MG63 (cell line): Measurements from ENCODE around the gene ETFBKMT. TPM values are rescaled to one million over a fixed set of nuclear protein-coding genes. Genes with fewer than 3 reads are reported as not detected.
"Not testable (repeated sequence)": the region's sequence is repeated elsewhere in the genome, so short reads cannot be mapped to it uniquely, and the experiment has no call there.

ENCODE experiments used
- DNase-seq: peaks from one replicate; pipeline ENCODE4 v3.0.0-alpha.2; 2020
- H3K27me3 ChIP-seq: fragments of 250-450 bp; sonication (Bioruptor Pico); 2 replicates; pipeline ENCODE4 v1.5.1; 2020; ENCODE audit warnings: mild to moderate bottlenecking, moderate library complexity
- H3K36me3 ChIP-seq: fragments of 250-450 bp; sonication (Bioruptor Pico); 2 replicates; pipeline ENCODE4 v1.5.1; 2020; ENCODE audit warnings: mild to moderate bottlenecking, moderate library complexity
- H3K4me3 ChIP-seq: fragments of 250-450 bp; sonication (Bioruptor Pico); 2 replicates; pipeline ENCODE4 v1.5.1; 2020; ENCODE audit warnings: mild to moderate bottlenecking, moderate library complexity
- H3K9me3 ChIP-seq: fragments of 250-450 bp; sonication (Bioruptor Pico); 2 replicates; pipeline ENCODE4 v1.5.1; 2020; ENCODE audit warnings: mild to moderate bottlenecking, moderate library complexity
- total RNA-seq: library from RNA; depleted of rRNA; stranded (reverse); fragments of >200 nt; shearing (Covaris generic); gene quantifications from 2 replicates; pipeline ENCODE4 v1.2.3, GENCODE V29; 2014; ENCODE audit warnings: low replicate concordance

ETFBKMT gene
- total RNA-seq, 1 experiment from 2014 or later, result 4.8 TPM

- Histone ChIP-seq H3K9me3 (no peaks in the 10 kb centered on the region), H3K27me3 (no peaks in the 10 kb centered on the region), H3K4me3 (no peak overlapping the region), H3K36me3 (peaks cover 3% of the 10 kb centered on the region; the same call in 1 of the 2 replicates)
- no peak for DNase-seq
Measured at GRCh38 chr12:31645924-31646323, 13.6 kb upstream of the ETFBKMT start.

DNA sequence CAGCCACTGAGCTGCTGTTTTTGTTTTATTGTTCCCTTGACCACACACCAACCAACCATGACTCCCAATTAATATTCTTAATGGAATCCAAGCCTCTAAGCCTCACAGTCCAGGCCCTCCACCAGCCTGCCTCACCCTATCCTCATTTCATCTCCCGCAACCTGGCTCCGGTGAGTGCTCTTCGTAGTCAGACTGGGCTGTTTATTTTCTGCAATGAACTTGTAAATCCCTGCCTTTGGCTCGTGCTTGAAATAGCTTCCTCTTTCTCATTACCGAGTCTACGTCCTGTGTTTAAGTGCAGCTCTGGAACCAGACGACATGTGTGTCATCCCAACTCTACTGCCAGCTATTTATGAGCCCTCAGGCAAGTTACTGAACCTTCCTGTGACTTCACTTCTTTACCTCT, 12.4 kb upstream of the ETFBKMT start:
- Histone ChIP-seq H3K36me3 (peaks cover 3% of the 10 kb centered on the region; the same call in 1 of the 2 replicates), H3K9me3 (no peaks in the 10 kb centered on the region), H3K27me3 (no peaks in the 10 kb centered on the region), H3K4me3 (no peak overlapping the region)
- peak; percentile 55 for DNase-seq

- H3K36me3 ChIP-seq, result no peaks in the 10 kb centered on the region; the same call in 1 of the 2 replicates
- H3K27me3 ChIP-seq, result no peaks in the 10 kb centered on the region
- H3K9me3 ChIP-seq, result no peaks in the 10 kb centered on the region
- H3K4me3 ChIP-seq, result peak overlapping the region; percentile 57
- no peak for DNase-seq
Measured at GRCh38 chr12:31650918-31651317, 8.6 kb upstream of the ETFBKMT start.

GRCh38 chr12:31651893-31652521, 7.5 kb upstream of the ETFBKMT start:
- Histone ChIP-seq H3K36me3 (no peaks in the 10 kb centered on the region), H3K9me3 (no peaks in the 10 kb centered on the region), H3K27me3 (no peaks in the 10 kb centered on the region), H3K4me3 (peak overlapping the region; percentile 57)
- DNase-seq, result peak; percentile 66

DNA sequence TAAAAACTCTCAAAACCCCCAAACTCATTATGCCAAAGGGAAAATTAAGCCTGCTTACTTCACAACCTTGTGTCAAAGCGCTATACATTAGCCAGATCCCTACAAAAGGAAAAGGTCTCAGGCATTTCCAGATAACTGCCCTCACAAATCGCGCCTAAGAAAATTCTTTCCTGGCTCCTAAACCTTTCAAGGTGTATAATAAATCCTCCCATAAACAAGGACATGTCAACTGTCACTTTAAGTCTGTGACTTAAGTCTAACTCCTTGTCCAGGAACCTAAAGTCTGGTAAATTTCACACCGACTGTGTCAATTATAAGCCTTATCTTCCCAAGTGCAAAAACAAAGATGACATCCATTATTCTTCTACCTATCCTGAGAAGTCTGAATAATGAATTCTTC, 4.3 kb upstream of the ETFBKMT start:
- no peaks in the 10 kb centered on the region for H3K9me3 ChIP-seq

DNA sequence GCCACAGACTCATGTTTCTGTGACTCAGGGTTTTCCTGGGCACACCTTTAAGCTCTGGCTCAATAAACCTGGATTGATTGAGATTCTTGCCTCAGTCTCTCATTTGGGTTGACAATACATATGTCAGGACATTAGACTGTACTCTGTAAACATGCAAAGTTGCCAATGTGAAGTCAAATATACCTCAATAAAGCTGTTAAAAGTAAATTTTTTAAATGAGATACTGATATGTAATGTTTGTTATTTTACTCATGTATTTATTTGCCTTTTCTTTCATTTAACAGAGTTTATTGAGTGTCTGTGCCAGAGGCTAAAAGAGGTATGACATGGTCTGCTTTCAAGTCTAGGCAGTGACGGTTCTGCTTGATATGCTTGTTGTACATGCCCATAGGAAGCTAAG, 3.7 kb upstream of the ETFBKMT start:
- H3K27me3 ChIP-seq, result no peaks in the 10 kb centered on the region
- H3K9me3 ChIP-seq, result no peaks in the 10 kb centered on the region
- no peaks in the 10 kb centered on the region for H3K36me3 ChIP-seq
- H3K4me3 ChIP-seq, result no peak overlapping the region
- DNase-seq, result no peak

More for the DNA sequence above, 4.3 kb upstream of the ETFBKMT start:
- Histone ChIP-seq H3K36me3 (no peaks in the 10 kb centered on the region), H3K4me3 (no peak overlapping the region), H3K27me3 (no peaks in the 10 kb centered on the region)
- no peak for DNase-seq

- no peaks in the 10 kb centered on the region for H3K27me3 ChIP-seq
- H3K36me3 ChIP-seq, result no peaks in the 10 kb centered on the region
- no peak for DNase-seq
- H3K4me3 ChIP-seq, result peak overlapping the region; percentile 80
- no peaks in the 10 kb centered on the region for H3K9me3 ChIP-seq
Measured at GRCh38 chr12:31658471-31659086, 909 bp upstream of the ETFBKMT start.

GRCh38 chr12:31662176-31662849, 2.8 kb downstream of the ETFBKMT start:
- Histone ChIP-seq H3K9me3 (no peaks in the 10 kb centered on the region), H3K4me3 (no peak overlapping the region), H3K27me3 (no peaks in the 10 kb centered on the region), H3K36me3 (no peaks in the 10 kb centered on the region)
- DNase-seq, result no peak

DNA sequence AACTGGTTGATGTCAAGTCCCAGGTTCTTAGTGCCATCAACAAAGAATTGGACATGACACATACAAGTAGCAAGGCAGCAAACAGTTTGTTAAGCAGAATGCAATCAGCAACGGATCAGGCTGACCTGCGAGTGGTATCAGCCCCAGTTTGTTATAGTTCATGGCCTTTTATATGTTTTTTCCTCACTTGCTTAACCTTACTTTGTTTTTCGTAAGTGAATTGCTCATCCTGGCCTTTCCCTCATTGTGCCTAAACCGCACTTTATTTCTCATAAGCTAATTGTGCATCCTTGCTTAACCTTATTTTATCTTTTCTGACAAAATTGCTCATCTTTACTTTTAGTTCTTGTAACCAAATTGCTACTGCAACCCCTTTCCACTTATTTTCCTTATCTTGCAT, 4.1 kb downstream of the ETFBKMT start:
- Histone ChIP-seq H3K9me3 (peaks cover 2% of the 10 kb centered on the region; the same call in 1 of the 2 replicates), H3K36me3 (no peaks in the 10 kb centered on the region), H3K4me3 (no peak overlapping the region), H3K27me3 (no peaks in the 10 kb centered on the region)
- DNase-seq, result no peak

DNA sequence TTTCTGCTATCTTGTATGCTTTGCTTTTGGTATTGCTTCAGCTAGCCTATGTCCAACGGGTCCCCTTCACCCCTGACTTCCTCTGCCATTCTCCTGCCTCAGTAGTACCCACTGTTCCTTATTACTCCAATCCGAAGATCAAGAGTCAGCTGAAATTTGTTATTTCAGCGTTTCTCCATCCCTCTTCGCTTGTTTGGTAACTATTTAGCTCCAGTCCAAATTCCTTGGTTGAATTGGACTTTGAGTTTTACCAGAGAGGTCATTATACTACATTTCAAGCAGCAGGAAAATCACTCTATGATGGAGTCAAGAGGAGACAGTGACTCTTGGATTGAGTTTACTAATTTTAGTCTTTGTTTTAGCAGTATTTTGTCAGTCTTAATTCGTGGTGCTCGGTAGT, 4.5 kb downstream of the ETFBKMT start:
- peaks cover 6% of the 10 kb centered on the region; the same call in 1 of the 2 replicates for H3K9me3 ChIP-seq
- no peak for DNase-seq
- 0 out of 2 replicates have a peak, but pooled peaks cover 2% of the 10 kb centered on the region for H3K36me3 ChIP-seq
- no peak overlapping the region for H3K4me3 ChIP-seq
- H3K27me3 ChIP-seq, result no peaks in the 10 kb centered on the region

- H3K27me3 ChIP-seq, result no peaks in the 10 kb centered on the region
- peaks cover 4% of the 10 kb centered on the region; the same call in 1 of the 2 replicates for H3K36me3 ChIP-seq
- no peak for DNase-seq
- no peak overlapping the region for H3K4me3 ChIP-seq
- peaks cover 11% of the 10 kb centered on the region for H3K9me3 ChIP-seq
Measured at GRCh38 chr12:31669020-31669419, 9.5 kb downstream of the ETFBKMT start.

- DNase-seq, H3K36me3 ChIP-seq, H3K4me3 ChIP-seq, H3K27me3 ChIP-seq: not testable (repeated sequence)
- peaks cover 11% of the 10 kb centered on the region for H3K9me3 ChIP-seq
Measured at GRCh38 chr12:31669582-31669981, 10.1 kb downstream of the ETFBKMT start.

GRCh38 chr12:31672521-31672920, 13.0 kb downstream of the ETFBKMT start:
- Histone ChIP-seq H3K36me3 (peaks cover 4% of the 10 kb centered on the region; the same call in 1 of the 2 replicates), H3K9me3 (peaks cover 11% of the 10 kb centered on the region), H3K27me3 (no peaks in the 10 kb centered on the region), H3K4me3 (no peak overlapping the region)
- no peak for DNase-seq

DNA sequence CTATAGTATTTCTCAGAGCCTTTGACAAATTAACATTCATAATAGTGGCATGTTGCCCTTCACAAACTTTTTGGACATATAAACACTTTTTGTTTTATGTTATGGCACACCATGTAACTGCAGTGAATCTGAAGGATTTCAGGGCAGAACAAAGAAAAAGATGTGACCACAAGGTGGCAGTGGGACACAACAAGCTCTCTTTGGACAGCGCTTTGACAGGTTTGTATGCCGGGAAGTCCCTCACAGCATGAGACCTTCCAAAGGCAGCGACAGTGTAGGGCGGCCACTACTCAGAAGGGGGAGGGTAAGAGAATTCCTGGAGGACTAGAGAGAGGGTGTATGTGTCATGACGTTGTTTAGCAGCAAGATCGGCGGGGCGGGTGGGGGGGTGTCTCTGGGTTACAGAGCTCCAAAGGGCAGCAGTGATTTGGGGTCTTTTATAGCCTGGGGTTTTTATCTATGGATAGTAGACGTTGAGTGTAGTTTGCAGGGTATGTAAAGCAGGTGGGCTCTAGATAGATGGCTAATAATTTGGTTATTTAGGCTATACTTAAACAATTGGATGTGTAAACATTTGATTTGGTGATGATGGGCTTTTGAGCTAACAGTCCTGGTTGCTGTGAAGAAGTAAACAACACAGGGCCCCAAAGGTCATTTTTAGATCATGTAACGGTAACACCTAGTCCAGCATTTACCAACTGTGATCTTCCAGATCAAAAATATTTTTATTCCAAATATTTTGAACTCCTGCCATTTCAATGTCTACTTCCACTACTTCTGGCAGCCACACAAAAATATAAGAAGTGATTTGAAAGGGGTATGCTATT, 22.9 kb downstream of the ETFBKMT start:
- peak; percentile 56 for DNase-seq
- Histone ChIP-seq H3K4me3 (no peak overlapping the region), H3K27me3 (no peaks in the 10 kb centered on the region), H3K9me3 (no peaks in the 10 kb centered on the region), H3K36me3 (no peaks in the 10 kb centered on the region)

DNA sequence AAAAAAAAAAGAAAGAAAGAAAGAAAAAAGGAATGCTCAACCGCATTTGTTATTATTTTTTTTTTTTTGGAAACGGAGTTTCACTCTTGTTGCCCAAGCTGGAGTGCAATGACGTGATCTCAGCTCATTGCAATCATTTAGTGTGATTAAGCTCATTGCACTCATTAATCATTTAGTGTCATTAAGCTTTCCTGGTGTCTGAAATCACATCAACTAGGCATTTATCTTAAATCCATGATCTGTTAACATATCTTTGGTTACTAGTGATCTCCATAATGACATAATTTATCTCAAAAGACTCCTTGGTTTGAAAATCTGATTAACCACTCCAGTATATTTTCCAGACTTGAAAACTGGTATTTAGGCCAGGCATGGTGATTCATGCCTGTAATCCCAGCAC, 26.3 kb downstream of the ETFBKMT start:
- Histone ChIP-seq H3K36me3 (no peaks in the 10 kb centered on the region), H3K27me3 (no peaks in the 10 kb centered on the region), H3K4me3 (no peak overlapping the region), H3K9me3 (no peaks in the 10 kb centered on the region)
- DNase-seq, result no peak

DNA sequence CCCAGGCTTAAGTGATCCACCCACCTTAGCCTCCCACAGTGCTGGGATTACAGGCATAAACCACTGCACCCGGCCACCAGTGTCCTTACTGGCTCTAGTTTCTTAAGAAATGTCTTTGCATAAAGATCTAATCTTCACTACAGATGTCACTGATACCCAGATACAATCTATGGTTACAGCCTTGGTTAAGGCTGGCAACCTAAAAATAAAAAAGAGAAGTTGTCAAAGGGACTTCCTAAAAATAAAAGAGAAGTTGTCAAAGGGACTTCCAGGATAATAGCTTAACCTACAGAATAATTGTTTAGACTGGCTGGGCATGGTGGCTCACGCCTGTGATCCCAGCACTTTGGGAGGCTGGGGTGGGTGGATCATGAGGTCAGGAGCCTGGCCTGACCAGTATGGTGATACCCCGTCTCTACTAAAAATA, 27.6 kb downstream of the ETFBKMT start:
- no peak overlapping the region for H3K4me3 ChIP-seq
- DNase-seq, result no peak
- no peaks in the 10 kb centered on the region for H3K36me3 ChIP-seq
- H3K9me3 ChIP-seq, result no peaks in the 10 kb centered on the region
- no peaks in the 10 kb centered on the region for H3K27me3 ChIP-seq

- H3K9me3 ChIP-seq, DNase-seq, H3K4me3 ChIP-seq, H3K36me3 ChIP-seq, H3K27me3 ChIP-seq: not testable (repeated sequence)
Measured at GRCh38 chr12:31689921-31690320, 30.4 kb downstream of the ETFBKMT start.
